ENCODE results near the gene TNS1. TPM values are rescaled to one million over a fixed set of nuclear protein-coding genes. Genes with fewer than 3 reads are reported as not detected.

TNS1 gene
- total RNA-seq, 1 experiment from 2014 or later, result 4.5 TPM

GRCh38 chr2:217940261-217941220 is 62.3 kb downstream of the TNS1 start:
- H3K27ac Mint-ChIP-seq, result no peak overlapping the region

DNA sequence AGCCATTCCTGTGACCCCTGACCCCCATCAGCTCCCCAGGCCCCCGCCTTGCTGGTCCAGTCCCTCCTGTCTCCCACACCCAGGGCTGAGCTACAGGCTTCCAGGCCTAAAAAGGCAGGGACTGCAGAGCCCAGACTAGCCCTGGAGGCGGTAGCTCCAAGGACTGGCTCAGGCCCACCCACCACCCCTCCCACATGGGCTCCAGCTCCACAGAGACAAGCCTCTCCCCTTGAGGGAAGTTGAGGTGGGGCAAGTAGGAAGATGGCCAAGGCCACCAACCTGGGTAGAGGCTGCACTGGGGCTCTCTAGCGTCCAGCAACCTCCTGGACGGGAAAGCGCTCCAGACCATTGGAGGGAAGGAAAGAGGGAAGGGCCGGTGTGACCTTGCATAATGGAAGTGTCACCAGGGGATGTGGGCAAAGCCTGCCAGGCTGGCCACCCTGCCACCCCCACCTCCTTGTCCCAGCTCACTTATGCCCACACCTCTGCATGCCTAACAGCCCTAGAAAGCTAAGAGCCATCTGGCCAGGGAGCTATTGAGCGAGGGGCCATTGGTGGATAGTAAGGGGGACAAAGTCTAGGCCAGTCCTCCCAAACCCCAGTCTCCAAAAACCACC is 63.1 kb downstream of the TNS1 start:
- ATAC-seq, result no peak
- Mint-ChIP-seq H3K27me3 (ENCODE audit: low read depth) (no peaks in the 10 kb centered on the region; the same call in none of the 2 replicates), H3K9me3 (no peaks in the 10 kb centered on the region), H3K36me3 (no peaks in the 10 kb centered on the region), H3K4me1 (peaks cover 45% of the 10 kb centered on the region), H3K27ac (no peak overlapping the region), H3K4me3 (no peak overlapping the region)
- ChIA-PET CTCF (interaction anchor here (1.0 to 2.7 kb wide), 2 partner anchors 40 to 54 kb away, joined by 3 to 7 read pairs; no protein-coding TSS in a partner anchor), POLR2A (no interaction called here)
- DNase-seq (ENCODE audit: low spot score), result no peak
- TF ChIP-seq ZNF232 (CRISPR knock-in tag; IDR thresholded peaks at IDR 0.05), result no peak
- TF ChIP-seq ESRRA (CRISPR knock-in tag; IDR thresholded peaks at IDR 0.05; ENCODE audit: borderline replicate concordance), result no peak
- no peak for TF ChIP-seq ELF4 (CRISPR knock-in tag; IDR thresholded peaks at IDR 0.05; ENCODE audit: low read depth)

More at GRCh38 chr2:217940261-217941220, 62.3 kb downstream of the TNS1 start:
- Mint-ChIP-seq H3K9me3 (no peaks in the 10 kb centered on the region), H3K4me1 (peaks cover 37% of the 10 kb centered on the region), H3K27me3 (ENCODE audit: low read depth) (no peaks in the 10 kb centered on the region; the same call in none of the 2 replicates), H3K4me3 (no peak overlapping the region), H3K36me3 (no peaks in the 10 kb centered on the region)
- CTCF ChIA-PET, result interaction anchor here (1.0 kb wide), 1 partner anchor 54 kb away, joined by 3 read pairs; no protein-coding TSS in a partner anchor
- TF ChIP-seq NR3C1 (CRISPR knock-in tag; conservative IDR thresholded peaks at IDR 0.05; ENCODE audit: low read depth) (no peak), GABPB1 (CRISPR knock-in tag; IDR thresholded peaks at IDR 0.05) (no peak), RORB (CRISPR knock-in tag; IDR thresholded peaks at IDR 0.05) (no peak), E2F5 (CRISPR knock-in tag; IDR thresholded peaks at IDR 0.05) (no peak), ZNF532 (CRISPR knock-in tag; IDR thresholded peaks at IDR 0.05; ENCODE audit: borderline replicate concordance) (no peak), OVOL2 (CRISPR knock-in tag; IDR thresholded peaks at IDR 0.05; ENCODE audit: borderline replicate concordance) (no peak), ZNF138 (CRISPR knock-in tag; conservative IDR thresholded peaks at IDR 0.05) (no peak), ZNF232 (CRISPR knock-in tag; IDR thresholded peaks at IDR 0.05) (no peak), NR2C2 (CRISPR knock-in tag; IDR thresholded peaks at IDR 0.05) (no peak)
- DNase-seq (ENCODE audit: low spot score), result no peak
- POLR2A ChIA-PET, result no interaction called here
- ATAC-seq, result no peak

GRCh38 chr2:217939220-217939619 is 63.6 kb downstream of the TNS1 start:
- H3K9me3 Mint-ChIP-seq, result no peaks in the 10 kb centered on the region
- H3K27me3 Mint-ChIP-seq (ENCODE audit: low read depth), result no peaks in the 10 kb centered on the region; the same call in none of the 2 replicates
- ChIA-PET POLR2A (no interaction called here), CTCF (interaction anchor here (1.0 to 2.7 kb wide), 2 partner anchors 39 to 55 kb away, joined by 3 to 7 read pairs; no protein-coding TSS in a partner anchor)
- TF ChIP-seq, protein P1, sequence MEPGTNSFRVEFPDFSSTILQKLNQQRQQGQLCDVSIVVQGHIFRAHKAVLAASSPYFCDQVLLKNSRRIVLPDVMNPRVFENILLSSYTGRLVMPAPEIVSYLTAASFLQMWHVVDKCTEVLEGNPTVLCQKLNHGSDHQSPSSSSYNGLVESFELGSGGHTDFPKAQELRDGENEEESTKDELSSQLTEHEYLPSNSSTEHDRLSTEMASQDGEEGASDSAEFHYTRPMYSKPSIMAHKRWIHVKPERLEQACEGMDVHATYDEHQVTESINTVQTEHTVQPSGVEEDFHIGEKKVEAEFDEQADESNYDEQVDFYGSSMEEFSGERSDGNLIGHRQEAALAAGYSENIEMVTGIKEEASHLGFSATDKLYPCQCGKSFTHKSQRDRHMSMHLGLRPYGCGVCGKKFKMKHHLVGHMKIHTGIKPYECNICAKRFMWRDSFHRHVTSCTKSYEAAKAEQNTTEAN (CRISPR knock-in tag; IDR thresholded peaks at IDR 0.05), result no peak
- TF ChIP-seq, protein P2, sequence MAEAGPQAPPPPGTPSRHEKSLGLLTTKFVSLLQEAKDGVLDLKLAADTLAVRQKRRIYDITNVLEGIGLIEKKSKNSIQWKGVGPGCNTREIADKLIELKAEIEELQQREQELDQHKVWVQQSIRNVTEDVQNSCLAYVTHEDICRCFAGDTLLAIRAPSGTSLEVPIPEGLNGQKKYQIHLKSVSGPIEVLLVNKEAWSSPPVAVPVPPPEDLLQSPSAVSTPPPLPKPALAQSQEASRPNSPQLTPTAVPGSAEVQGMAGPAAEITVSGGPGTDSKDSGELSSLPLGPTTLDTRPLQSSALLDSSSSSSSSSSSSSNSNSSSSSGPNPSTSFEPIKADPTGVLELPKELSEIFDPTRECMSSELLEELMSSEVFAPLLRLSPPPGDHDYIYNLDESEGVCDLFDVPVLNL (CRISPR knock-in tag; IDR thresholded peaks at IDR 0.05; ENCODE audit: borderline replicate concordance, low read depth), result no peak
- TF ChIP-seq NFE2L1 (CRISPR knock-in tag; IDR thresholded peaks at IDR 0.05), result no peak
- TF ChIP-seq, protein P3, sequence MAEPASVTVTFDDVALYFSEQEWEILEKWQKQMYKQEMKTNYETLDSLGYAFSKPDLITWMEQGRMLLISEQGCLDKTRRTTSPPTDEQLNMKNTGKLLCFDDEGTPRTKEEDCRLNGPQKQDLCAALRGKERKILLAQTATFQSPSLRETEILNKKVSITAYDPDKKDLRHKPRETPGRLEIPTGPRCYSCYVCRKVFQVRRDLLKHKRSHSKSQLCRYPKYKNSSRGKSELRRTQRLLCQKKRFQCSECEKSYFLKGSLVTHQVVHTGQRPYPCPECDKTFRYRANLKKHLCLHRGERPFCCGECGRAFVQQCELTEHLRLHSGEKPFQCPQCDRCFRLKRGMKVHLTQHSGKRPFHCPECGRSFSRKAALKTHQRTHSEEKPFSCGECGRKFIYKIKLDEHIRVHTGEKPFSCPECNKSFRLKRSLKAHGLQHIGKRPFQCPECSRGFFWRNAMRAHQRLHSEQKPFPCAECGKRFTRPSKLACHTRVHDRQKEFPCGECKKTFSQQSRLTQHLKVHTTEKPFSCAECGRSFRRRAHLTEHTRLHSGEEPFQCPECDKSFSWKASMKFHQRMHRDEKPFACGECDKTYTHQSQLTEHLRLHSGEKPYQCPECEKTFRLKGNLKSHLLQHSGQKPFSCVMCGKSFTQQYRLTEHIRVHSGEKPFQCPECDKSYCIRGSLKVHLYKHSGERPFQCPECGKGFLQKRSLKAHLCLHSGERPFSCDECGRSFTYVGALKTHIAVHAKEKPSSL (CRISPR knock-in tag; conservative IDR thresholded peaks at IDR 0.05), result no peak
- peaks cover 48% of the 10 kb centered on the region for H3K4me1 Mint-ChIP-seq
- ATAC-seq (no peak), DNase-seq (ENCODE audit: low spot score) (no peak)
- no peak overlapping the region for H3K27ac Mint-ChIP-seq
- no peak overlapping the region for H3K4me3 Mint-ChIP-seq
- no peaks in the 10 kb centered on the region for H3K36me3 Mint-ChIP-seq

Data from WTC11 (cell line).